GM19438 (cell line): ENCODE data around the gene MEI1.

Source experiments
- ATAC-seq: cut with Tn5 transposase; IDR thresholded peaks from one replicate; pipeline ENCODE4 v1.9.1; 2021; ENCODE audit warnings: low read depth; ENCODE audit not compliant: unreplicated experiment

Gene MEI1

GRCh38 chr22:41818011-41818410 lies 118.7 kb downstream of the MEI1 start:
- ATAC-seq = no peak

- ATAC-seq = no peak
Measured at GRCh38 chr22:41818596-41818995, 119.3 kb downstream of the MEI1 start.

GRCh38 chr22:41819257-41819656 lies 120.0 kb downstream of the MEI1 start:
- ATAC-seq = no peak

GRCh38 chr22:41820447-41820846 lies 121.1 kb downstream of the MEI1 start:
- no peak for ATAC-seq

GRCh38 chr22:41821471-41822316 lies 122.4 kb downstream of the MEI1 start:
- ATAC-seq = no peak

- ATAC-seq = no peak
Measured at GRCh38 chr22:41822317-41823057, 123.2 kb downstream of the MEI1 start.

- no peak for ATAC-seq
Measured at GRCh38 chr22:41823797-41824196, 124.5 kb downstream of the MEI1 start.

- ATAC-seq = no peak
Measured at GRCh38 chr22:41825376-41825775, 126.1 kb downstream of the MEI1 start.

GRCh38 chr22:41826021-41826420 lies 126.7 kb downstream of the MEI1 start:
- no peak for ATAC-seq

- no peak for ATAC-seq
Measured at GRCh38 chr22:41826430-41827383, 127.4 kb downstream of the MEI1 start.

- ATAC-seq = no peak
Measured at GRCh38 chr22:41827671-41828070, 128.4 kb downstream of the MEI1 start.

- ATAC-seq = no peak
Measured at GRCh38 chr22:41828516-41828915, 129.2 kb downstream of the MEI1 start.

GRCh38 chr22:41830174-41830573 lies 130.9 kb downstream of the MEI1 start:
- no peak for ATAC-seq

- ATAC-seq = no peak
Measured at GRCh38 chr22:41831383-41831782, 132.1 kb downstream of the MEI1 start.

GRCh38 chr22:41831828-41832552 lies 132.7 kb downstream of the MEI1 start:
- ATAC-seq = no peak

- peak; percentile 80 for ATAC-seq
Measured at GRCh38 chr22:41832553-41833368, 133.5 kb downstream of the MEI1 start, which contains the start of gene SREBF2. TSS of gene SREBF2 (plus strand) at chr22:41833105. CDS start at chr22:41833271, 166 bp downstream.

GRCh38 chr22:41833369-41834004 lies 134.2 kb downstream of the MEI1 start:
- ATAC-seq = peak; percentile 15
